Measurements from ENCODE around the gene HDAC10.

Gene HDAC10

GRCh38 chr22:50210378-50211139, 40.5 kb downstream of the HDAC10 start:
- TF ChIP-seq YY1 (IDR thresholded peaks at IDR 0.05; ENCODE audit: low read depth): no peak
- TF ChIP-seq ZBTB7A (IDR thresholded peaks at IDR 0.05; ENCODE audit: low read depth): no peak
- no peak for TF ChIP-seq CREB1 (IDR thresholded peaks at IDR 0.05; ENCODE audit: low read depth)
- TF ChIP-seq CEBPB (IDR thresholded peaks at IDR 0.05): no peak
- TF ChIP-seq EP300 (IDR thresholded peaks at IDR 0.05; ENCODE audit: borderline replicate concordance): no peak
- TF ChIP-seq EGR1 (IDR thresholded peaks at IDR 0.05): no peak
- no peak for TF ChIP-seq NFIC (IDR thresholded peaks at IDR 0.05)
- TF ChIP-seq TCF12 (IDR thresholded peaks at IDR 0.05; ENCODE audit: low read depth): no peak
- TF ChIP-seq RAD21 (IDR thresholded peaks at IDR 0.05; ENCODE audit: low read depth): no peak
- no peak for TF ChIP-seq FOXM1 (IDR thresholded peaks at IDR 0.05; ENCODE audit: borderline replicate concordance, low read depth)
- no peak for TF ChIP-seq TAF1 (IDR thresholded peaks at IDR 0.05; ENCODE audit: low read depth)

DNA sequence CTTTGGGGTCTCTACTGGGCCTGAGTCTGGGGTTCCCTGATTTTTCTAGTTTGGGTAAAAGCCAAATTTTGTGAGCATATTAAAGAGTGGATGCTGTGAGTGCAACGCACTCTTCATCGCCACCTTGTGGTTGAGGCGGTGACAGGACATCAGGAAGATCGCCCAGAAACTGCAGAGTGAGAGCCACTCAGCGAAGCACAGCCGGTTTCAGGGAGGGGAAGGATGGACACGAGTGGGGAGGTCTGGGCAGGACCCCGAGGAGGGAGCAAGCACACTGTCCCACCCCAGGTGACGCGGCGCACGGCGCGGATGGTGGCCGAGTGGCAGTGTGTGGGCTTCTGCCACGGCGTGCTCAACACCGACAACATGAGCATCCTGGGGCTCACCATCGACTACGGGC, 41.2 kb downstream of the HDAC10 start:
- TF ChIP-seq EGR1 (IDR thresholded peaks at IDR 0.05) (no peak), ZBTB7A (IDR thresholded peaks at IDR 0.05; ENCODE audit: low read depth) (no peak), NFIC (IDR thresholded peaks at IDR 0.05) (0 out of 2 replicates have a peak, but pooled peaks have one; percentile 20), RAD21 (IDR thresholded peaks at IDR 0.05; ENCODE audit: low read depth) (peak; percentile 70)
- TF ChIP-seq, protein P1, sequence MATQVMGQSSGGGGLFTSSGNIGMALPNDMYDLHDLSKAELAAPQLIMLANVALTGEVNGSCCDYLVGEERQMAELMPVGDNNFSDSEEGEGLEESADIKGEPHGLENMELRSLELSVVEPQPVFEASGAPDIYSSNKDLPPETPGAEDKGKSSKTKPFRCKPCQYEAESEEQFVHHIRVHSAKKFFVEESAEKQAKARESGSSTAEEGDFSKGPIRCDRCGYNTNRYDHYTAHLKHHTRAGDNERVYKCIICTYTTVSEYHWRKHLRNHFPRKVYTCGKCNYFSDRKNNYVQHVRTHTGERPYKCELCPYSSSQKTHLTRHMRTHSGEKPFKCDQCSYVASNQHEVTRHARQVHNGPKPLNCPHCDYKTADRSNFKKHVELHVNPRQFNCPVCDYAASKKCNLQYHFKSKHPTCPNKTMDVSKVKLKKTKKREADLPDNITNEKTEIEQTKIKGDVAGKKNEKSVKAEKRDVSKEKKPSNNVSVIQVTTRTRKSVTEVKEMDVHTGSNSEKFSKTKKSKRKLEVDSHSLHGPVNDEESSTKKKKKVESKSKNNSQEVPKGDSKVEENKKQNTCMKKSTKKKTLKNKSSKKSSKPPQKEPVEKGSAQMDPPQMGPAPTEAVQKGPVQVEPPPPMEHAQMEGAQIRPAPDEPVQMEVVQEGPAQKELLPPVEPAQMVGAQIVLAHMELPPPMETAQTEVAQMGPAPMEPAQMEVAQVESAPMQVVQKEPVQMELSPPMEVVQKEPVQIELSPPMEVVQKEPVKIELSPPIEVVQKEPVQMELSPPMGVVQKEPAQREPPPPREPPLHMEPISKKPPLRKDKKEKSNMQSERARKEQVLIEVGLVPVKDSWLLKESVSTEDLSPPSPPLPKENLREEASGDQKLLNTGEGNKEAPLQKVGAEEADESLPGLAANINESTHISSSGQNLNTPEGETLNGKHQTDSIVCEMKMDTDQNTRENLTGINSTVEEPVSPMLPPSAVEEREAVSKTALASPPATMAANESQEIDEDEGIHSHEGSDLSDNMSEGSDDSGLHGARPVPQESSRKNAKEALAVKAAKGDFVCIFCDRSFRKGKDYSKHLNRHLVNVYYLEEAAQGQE (IDR thresholded peaks at IDR 0.05; ENCODE audit: low read depth): no peak

DNA sequence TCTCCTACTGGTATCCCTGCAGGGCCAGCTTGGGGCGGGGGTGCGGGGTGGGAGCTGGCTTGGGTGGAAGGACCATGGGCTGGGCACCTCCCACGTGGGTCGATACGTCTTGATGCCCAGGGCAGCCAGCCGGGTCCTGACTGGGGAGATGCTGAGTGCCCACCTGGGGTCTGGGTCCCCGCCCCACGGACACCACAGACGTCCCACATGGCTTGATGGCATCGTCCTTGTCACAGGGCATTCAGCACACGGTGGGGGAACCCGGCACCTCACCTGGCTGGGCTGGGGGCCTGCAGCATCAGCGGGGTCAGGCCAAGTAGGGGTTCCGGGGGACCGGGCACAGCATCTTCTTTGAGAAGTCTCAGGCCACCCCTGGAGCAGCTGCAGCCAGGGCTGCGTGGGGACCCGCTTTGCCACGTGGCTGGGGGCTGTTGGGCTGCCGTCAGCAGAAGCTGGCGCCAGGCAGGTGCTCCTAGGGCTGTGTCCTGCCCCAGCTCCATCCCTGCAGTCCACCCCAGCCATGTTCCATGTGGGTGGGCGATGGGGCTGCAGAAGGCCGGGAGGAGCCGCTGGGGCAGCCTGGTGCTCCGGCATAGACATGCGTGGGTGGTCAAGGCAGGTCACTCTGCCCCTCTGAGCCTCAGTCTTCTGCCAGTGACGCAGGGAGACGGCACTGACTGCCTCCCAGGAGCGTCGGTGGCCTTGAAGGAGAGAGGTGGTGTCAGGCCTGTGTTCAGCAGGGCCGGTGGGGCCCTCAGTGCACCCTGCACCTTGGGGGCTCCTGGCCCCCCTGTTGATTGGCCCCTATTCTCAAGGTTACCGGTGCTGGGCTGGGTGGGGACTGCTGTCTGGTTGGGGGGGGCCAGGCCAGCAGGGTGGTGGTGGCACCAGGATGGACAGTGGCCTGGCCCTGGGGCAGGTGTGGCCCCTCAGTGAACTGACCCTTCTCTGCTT, 41.8 kb downstream of the HDAC10 start:
- TF ChIP-seq TAF1 (IDR thresholded peaks at IDR 0.05; ENCODE audit: low read depth) (no peak), USF1 (IDR thresholded peaks at IDR 0.05) (no peak), FOXM1 (IDR thresholded peaks at IDR 0.05; ENCODE audit: borderline replicate concordance, low read depth) (no peak), TCF12 (IDR thresholded peaks at IDR 0.05; ENCODE audit: low read depth) (no peak), CEBPB (IDR thresholded peaks at IDR 0.05) (no peak), EP300 (IDR thresholded peaks at IDR 0.05; ENCODE audit: borderline replicate concordance) (no peak), ZBTB7A (IDR thresholded peaks at IDR 0.05; ENCODE audit: low read depth) (no peak), EGR1 (IDR thresholded peaks at IDR 0.05) (no peak), MAX (IDR thresholded peaks at IDR 0.05) (no peak), NFIC (IDR thresholded peaks at IDR 0.05) (no peak), TEAD4 (IDR thresholded peaks at IDR 0.05) (no peak), RAD21 (IDR thresholded peaks at IDR 0.05; ENCODE audit: low read depth) (no peak), YY1 (IDR thresholded peaks at IDR 0.05; ENCODE audit: low read depth) (no peak), CREB1 (IDR thresholded peaks at IDR 0.05; ENCODE audit: low read depth) (no peak)
- TF ChIP-seq, protein P1 (IDR thresholded peaks at IDR 0.05; ENCODE audit: low read depth): no peak

DNA sequence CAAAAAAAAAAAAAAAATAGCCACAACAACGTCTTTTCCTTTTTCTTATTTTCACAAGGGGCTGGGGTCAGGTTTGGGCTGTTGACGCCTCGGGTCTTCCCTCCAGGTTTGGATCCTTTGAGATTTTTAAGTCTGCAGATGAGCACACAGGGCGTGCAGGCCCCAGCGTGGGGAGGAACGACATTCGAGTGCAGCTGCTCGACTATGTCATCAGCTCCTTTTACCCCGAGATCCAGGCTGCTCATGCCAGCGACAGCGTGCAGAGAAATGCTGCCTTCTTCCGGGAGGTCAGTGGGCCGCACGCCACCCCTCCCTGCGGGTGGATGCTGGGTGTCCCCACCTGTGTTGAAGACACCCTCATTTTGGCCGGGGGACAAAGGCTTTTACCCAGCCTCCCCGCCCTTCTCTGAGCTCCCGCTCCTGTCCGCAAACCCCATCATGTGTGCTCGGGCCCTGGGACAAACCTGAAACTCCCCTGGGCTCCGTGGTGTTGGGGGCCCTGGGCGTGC, 42.6 kb downstream of the HDAC10 start:
- TF ChIP-seq CEBPB (IDR thresholded peaks at IDR 0.05) (no peak), RAD21 (IDR thresholded peaks at IDR 0.05; ENCODE audit: low read depth) (no peak), ZBTB7A (IDR thresholded peaks at IDR 0.05; ENCODE audit: low read depth) (no peak), YY1 (IDR thresholded peaks at IDR 0.05; ENCODE audit: low read depth) (no peak), CREB1 (IDR thresholded peaks at IDR 0.05; ENCODE audit: low read depth) (no peak), USF1 (IDR thresholded peaks at IDR 0.05) (no peak), FOXM1 (IDR thresholded peaks at IDR 0.05; ENCODE audit: borderline replicate concordance, low read depth) (no peak), TCF12 (IDR thresholded peaks at IDR 0.05; ENCODE audit: low read depth) (no peak)
- TF ChIP-seq, protein P1 (IDR thresholded peaks at IDR 0.05; ENCODE audit: low read depth): no peak
